Measurements from ENCODE around the gene C6orf141.
A peak's percentile ranks its signal among the peaks of the same experiment; 100 is the strongest.

C6orf141 gene

GRCh38 chr6:49550492-49551077, at the start of gene C6orf141:
TSS of gene C6orf141 (plus strand) at chr6:49550668. CDS start at chr6:49550793, 125 bp downstream.
- DNase-seq (ENCODE audit: low read depth) = peak; percentile 6

- no peak for DNase-seq (ENCODE audit: low read depth)
Observed at GRCh38 chr6:49504666-49505065, 45.8 kb upstream of the C6orf141 start.

- DNase-seq (ENCODE audit: low read depth) = no peak
Observed at GRCh38 chr6:49506569-49507111, 43.8 kb upstream of the C6orf141 start.

GRCh38 chr6:49509342-49509741, 41.1 kb upstream of the C6orf141 start:
- no peak for DNase-seq (ENCODE audit: low read depth)

GRCh38 chr6:49513153-49513989, 37.1 kb upstream of the C6orf141 start:
- no peak for DNase-seq (ENCODE audit: low read depth)

GRCh38 chr6:49514571-49515484, 35.6 kb upstream of the C6orf141 start:
- DNase-seq (ENCODE audit: low read depth) = no peak

- no peak for DNase-seq (ENCODE audit: low read depth)
Observed at GRCh38 chr6:49515485-49516146, 34.9 kb upstream of the C6orf141 start.

- DNase-seq (ENCODE audit: low read depth) = no peak
Observed at GRCh38 chr6:49516147-49516505, 34.3 kb upstream of the C6orf141 start.

GRCh38 chr6:49517919-49518318, 32.5 kb upstream of the C6orf141 start:
- DNase-seq (ENCODE audit: low read depth) = no peak

GRCh38 chr6:49519660-49520059, 30.8 kb upstream of the C6orf141 start:
- no peak for DNase-seq (ENCODE audit: low read depth)

- DNase-seq (ENCODE audit: low read depth) = no peak
Observed at GRCh38 chr6:49522710-49523593, 27.5 kb upstream of the C6orf141 start.

GRCh38 chr6:49523901-49524300, 26.6 kb upstream of the C6orf141 start:
- DNase-seq (ENCODE audit: low read depth) = no peak

- DNase-seq (ENCODE audit: low read depth) = no peak
Observed at GRCh38 chr6:49524541-49524940, 25.9 kb upstream of the C6orf141 start.

- DNase-seq (ENCODE audit: low read depth) = no peak
Observed at GRCh38 chr6:49526598-49526997, 23.9 kb upstream of the C6orf141 start.

GRCh38 chr6:49527320-49527719, 23.1 kb upstream of the C6orf141 start:
- DNase-seq (ENCODE audit: low read depth) = no peak

- DNase-seq (ENCODE audit: low read depth) = no peak
Observed at GRCh38 chr6:49528571-49528970, 21.9 kb upstream of the C6orf141 start.

- no peak for DNase-seq (ENCODE audit: low read depth)
Observed at GRCh38 chr6:49530141-49530776, 20.2 kb upstream of the C6orf141 start.

- DNase-seq (ENCODE audit: low read depth) = no peak
Observed at GRCh38 chr6:49531774-49532569, 18.5 kb upstream of the C6orf141 start.

GRCh38 chr6:49535795-49536194, 14.7 kb upstream of the C6orf141 start:
- DNase-seq (ENCODE audit: low read depth) = no peak
